ENCODE data around the gene WNT7A. TPM values are rescaled to one million over a fixed set of nuclear protein-coding genes. Genes with fewer than 3 reads are reported as not detected.

WNT7A gene
- total RNA-seq, 1 experiment from 2014 or later: not detected

GRCh38 chr3:13884851-13885703 is 5.2 kb upstream of the WNT7A start:
- no peak for DNase-seq (ENCODE audit: low spot score)

GRCh38 chr3:13883681-13884080 is 3.8 kb upstream of the WNT7A start:
- no peak for DNase-seq (ENCODE audit: low spot score)

- no peak for DNase-seq (ENCODE audit: low spot score)
These were observed 3.0 kb upstream of the WNT7A start for GRCh38 chr3:13882876-13883275.

- no peak for DNase-seq (ENCODE audit: low spot score)
These were observed 1.9 kb upstream of the WNT7A start for GRCh38 chr3:13881536-13882410.

GRCh38 chr3:13880811-13881156 is 913 bp upstream of the WNT7A start:
- DNase-seq (ENCODE audit: low spot score): no peak

- no peak for DNase-seq (ENCODE audit: low spot score)
These were observed 547 bp downstream of the WNT7A start for GRCh38 chr3:13879102-13879945.

GRCh38 chr3:13878281-13879101 is 1.4 kb downstream of the WNT7A start:
- no peak for DNase-seq (ENCODE audit: low spot score)

GRCh38 chr3:13877911-13878280 is 2.0 kb downstream of the WNT7A start:
- DNase-seq (ENCODE audit: low spot score): no peak

GRCh38 chr3:13876451-13877100 is 3.3 kb downstream of the WNT7A start:
- no peak for DNase-seq (ENCODE audit: low spot score)

GRCh38 chr3:13874891-13875290 is 5.0 kb downstream of the WNT7A start:
- no peak for DNase-seq (ENCODE audit: low spot score)

- no peak for DNase-seq (ENCODE audit: low spot score)
These were observed 6.1 kb downstream of the WNT7A start for GRCh38 chr3:13873818-13874217.

GRCh38 chr3:13872451-13872850 is 7.4 kb downstream of the WNT7A start:
- no peak for DNase-seq (ENCODE audit: low spot score)

GRCh38 chr3:13871791-13872190 is 8.1 kb downstream of the WNT7A start:
- DNase-seq (ENCODE audit: low spot score): no peak

- DNase-seq (ENCODE audit: low spot score): no peak
These were observed 9.0 kb downstream of the WNT7A start for GRCh38 chr3:13870902-13871301.

GRCh38 chr3:13869761-13870343 is 10.0 kb downstream of the WNT7A start:
- no peak for DNase-seq (ENCODE audit: low spot score)

GRCh38 chr3:13868844-13869724 is 10.8 kb downstream of the WNT7A start:
- DNase-seq (ENCODE audit: low spot score): no peak

GRCh38 chr3:13867732-13868131 is 12.1 kb downstream of the WNT7A start:
- no peak for DNase-seq (ENCODE audit: low spot score)

GRCh38 chr3:13866041-13866965 is 13.6 kb downstream of the WNT7A start:
- DNase-seq (ENCODE audit: low spot score): peak; percentile 23
